ENCODE data around the gene GABRG3. TPM values are rescaled to one million over a fixed set of nuclear protein-coding genes. Genes with fewer than 3 reads are reported as not detected.

The GABRG3 gene
- total and polyA plus RNA-seq, 2 experiments from 2014 or later, result 0.10 to 1.4 TPM

GRCh38 chr15:26968806-26969205 is 2.2 kb upstream of the GABRG3 start:
- DNase-seq (ENCODE audit: low spot score) (no peak), ATAC-seq (no peak)
- no peak overlapping the region for H3K27ac ChIP-seq (ENCODE audit: low read depth)
- no peaks in the 10 kb centered on the region for H3K9me2 ChIP-seq (ENCODE audit: insufficient read depth)
- H2AFZ ChIP-seq, result no peak overlapping the region
- H3F3A ChIP-seq (replicated peaks; ENCODE audit: low read depth), result 0 out of 2 replicates have a peak, but pooled peaks cover 2% of the 10 kb centered on the region
- no peaks in the 10 kb centered on the region; the same call in 2 of the 3 replicates for H3K36me3 Mint-ChIP-seq (ENCODE audit: low read depth)
- H3K4me3 Mint-ChIP-seq, result 0 out of 3 replicates have a peak overlapping the region, but pooled peaks have one; percentile 28
- H3K36me3 ChIP-seq (ENCODE audit: insufficient read depth), result no peaks in the 10 kb centered on the region
- peaks cover 11% of the 10 kb centered on the region; the same call in 1 of the 2 replicates for H3K4me1 ChIP-seq (ENCODE audit: insufficient read depth)
- 0 out of 2 replicates have a peak, but pooled peaks cover 4% of the 10 kb centered on the region for H4K20me1 ChIP-seq (replicated peaks; ENCODE audit: insufficient read depth)
- H3K9me3 Mint-ChIP-seq, result 0 out of 3 replicates have a peak, but pooled peaks cover 3% of the 10 kb centered on the region
- no peak overlapping the region for H3K4me3 ChIP-seq
- TF ChIP-seq POLR2AphosphoS5 (IDR thresholded peaks at IDR 0.05; ENCODE audit: low read depth) (no peak), CTCF (conservative IDR thresholded peaks at IDR 0.05; ENCODE audit: low read depth in 2 of 2) (no peak), EZH2 (IDR thresholded peaks at IDR 0.05; ENCODE audit: low read depth, unreplicated experiment) (no peak), ZNF462 (CRISPR knock-in tag; IDR thresholded peaks at IDR 0.05) (no peak), NANOG (IDR thresholded peaks at IDR 0.05; ENCODE audit: borderline replicate concordance) (no peak), REST (IDR thresholded peaks at IDR 0.05; ENCODE audit: unreplicated experiment) (no peak), ZNF331 (CRISPR knock-in tag; IDR thresholded peaks at IDR 0.05; ENCODE audit: low read depth) (no peak), STAT1 (IDR thresholded peaks at IDR 0.05; ENCODE audit: unreplicated experiment) (no peak), ZNF114 (CRISPR knock-in tag; IDR thresholded peaks at IDR 0.05) (no peak), EZH2phosphoT487 (IDR thresholded peaks at IDR 0.05; ENCODE audit: unreplicated experiment) (no peak), CREB1 (CRISPR knock-in tag; IDR thresholded peaks at IDR 0.05; ENCODE audit: low read depth) (no peak), JUNB (IDR thresholded peaks at IDR 0.05; ENCODE audit: unreplicated experiment) (no peak), ETS1 (IDR thresholded peaks at IDR 0.05) (no peak)
- no peak overlapping the region for H3K4me2 ChIP-seq
- H3K79me2 ChIP-seq (replicated peaks; ENCODE audit: insufficient read depth), result no peaks in the 10 kb centered on the region
- no peak overlapping the region for H3K27ac Mint-ChIP-seq
- peaks cover 12% of the 10 kb centered on the region for H3K4me1 Mint-ChIP-seq
- H3K27me3 ChIP-seq (ENCODE audit: insufficient read depth), result peaks cover 72% of the 10 kb centered on the region
- H3K27me3 Mint-ChIP-seq (ENCODE audit: insufficient read depth, low read depth, poor library complexity), result peaks cover 54% of the 10 kb centered on the region

Measured in GM23338 (cell line).